ENCODE data around the gene CFAP45.

The CFAP45 gene

GRCh38 chr1:159923203-159924024 is 23.4 kb upstream of the CFAP45 start:
- DNase-seq (ENCODE audit: low read depth): peak; percentile 68

- no peak for DNase-seq (ENCODE audit: low read depth)
Measured at GRCh38 chr1:159922511-159923202, 22.7 kb upstream of the CFAP45 start.

GRCh38 chr1:159921700-159922504 is 21.9 kb upstream of the CFAP45 start:
- DNase-seq (ENCODE audit: low read depth): no peak

GRCh38 chr1:159921251-159921650 is 21.3 kb upstream of the CFAP45 start:
- DNase-seq (ENCODE audit: low read depth): no peak

- DNase-seq (ENCODE audit: low read depth): no peak
Measured at GRCh38 chr1:159920651-159921050, 20.7 kb upstream of the CFAP45 start.

GRCh38 chr1:159920202-159920601 is 20.2 kb upstream of the CFAP45 start:
- DNase-seq (ENCODE audit: low read depth): no peak

GRCh38 chr1:159919236-159919865 is 19.4 kb upstream of the CFAP45 start:
- no peak for DNase-seq (ENCODE audit: low read depth)

- DNase-seq (ENCODE audit: low read depth): no peak
Measured at GRCh38 chr1:159918352-159919200, 18.6 kb upstream of the CFAP45 start.

GRCh38 chr1:159917533-159918351 is 17.8 kb upstream of the CFAP45 start:
- DNase-seq (ENCODE audit: low read depth): no peak

- peak; percentile 92 for DNase-seq (ENCODE audit: low read depth)
Measured at GRCh38 chr1:159916242-159917051, 16.5 kb upstream of the CFAP45 start.

- no peak for DNase-seq (ENCODE audit: low read depth)
Measured at GRCh38 chr1:159915571-159916241, 15.7 kb upstream of the CFAP45 start.

- no peak for DNase-seq (ENCODE audit: low read depth)
Measured at GRCh38 chr1:159914252-159915018, 14.5 kb upstream of the CFAP45 start.

- DNase-seq (ENCODE audit: low read depth): no peak
Measured at GRCh38 chr1:159913451-159914192, 13.7 kb upstream of the CFAP45 start.

GRCh38 chr1:159911326-159912070 is 11.5 kb upstream of the CFAP45 start:
- no peak for DNase-seq (ENCODE audit: low read depth)

- no peak for DNase-seq (ENCODE audit: low read depth)
Measured at GRCh38 chr1:159908031-159908940, 8.3 kb upstream of the CFAP45 start.

- no peak for DNase-seq (ENCODE audit: low read depth)
Measured at GRCh38 chr1:159906960-159907359, 7.0 kb upstream of the CFAP45 start.
